IMR-90 (cell line): ENCODE results near the gene MAPKAP1. TPM values are rescaled to one million over a fixed set of nuclear protein-coding genes. Genes with fewer than 3 reads are reported as not detected.

Experiments used
- ATAC-seq: fragments of 200-7000 bp; cut with Tn5 transposase; 2 replicates; pipeline ENCODE4 v1.9.1; 2020; ENCODE audit warnings: low read depth, mild to moderate bottlenecking, moderate library complexity
- BruUV-seq: library from RNA; stranded (reverse); fragments of 400-500 nt; replicated peaks from 2 replicates; lab custom pipeline; 2021; lab: Mats Ljungman, UMichigan
- CTCF ChIA-PET: fragments of 300-600 bp; formaldehyde crosslinking; extraction: SDS; loops from one replicate; lab custom pipeline; 2021; ENCODE audit warnings: antibody characterized with exemption; lab: Yijun Ruan, JAX
- POLR2A ChIA-PET: fragments of 300-600 bp; sonication (Branson Sonifier 250); formaldehyde crosslinking; loops from one replicate; lab custom pipeline; 2022; ENCODE audit warnings: antibody characterized with exemption; ENCODE audit not compliant: unreplicated experiment; lab: Charles Lee
- DNase-seq: peaks from one replicate; pipeline ENCODE4 v3.0.0; 2013
- H2AFZ ChIP-seq: replicated peaks from 2 replicates; pipeline ENCODE3; 2013; ENCODE audit warnings: low read length, mild to moderate bottlenecking; ENCODE audit not compliant: poor library complexity
- H2AK5ac ChIP-seq: 2 replicates; pipeline ENCODE4 v1.6.1; 2013; ENCODE audit warnings: low read depth, low read length, inconsistent platforms
- H2AK9ac ChIP-seq: replicated peaks from 2 replicates; pipeline ENCODE3; 2013; ENCODE audit warnings: mild to moderate bottlenecking, low read depth, low read length, moderate library complexity; ENCODE audit not compliant: poor library complexity
- H2BK120ac ChIP-seq: 2 replicates; pipeline ENCODE4 v1.6.1; 2013; ENCODE audit warnings: low read depth, low read length, inconsistent platforms
- H2BK15ac ChIP-seq: 3 replicates; pipeline ENCODE4 v1.6.1; 2013; ENCODE audit warnings: low read depth, low read length, inconsistent platforms
- H2BK20ac ChIP-seq: 2 replicates; pipeline ENCODE4 v1.6.1; 2013; ENCODE audit warnings: low read depth, mild to moderate bottlenecking, inconsistent platforms, low read length, moderate library complexity
- H2BK5ac ChIP-seq: 2 replicates; pipeline ENCODE4 v1.6.1; 2013; ENCODE audit warnings: mild to moderate bottlenecking, low read depth, low read length, inconsistent platforms; ENCODE audit not compliant: poor library complexity, severe bottlenecking
- H3K14ac ChIP-seq: replicated peaks from 2 replicates; pipeline ENCODE4 v1.6.1; 2013; ENCODE audit warnings: low read depth, low read length, inconsistent platforms
- H3K18ac ChIP-seq: 2 replicates; pipeline ENCODE4 v1.6.1; 2013; ENCODE audit warnings: low read depth, low read length, control low read depth
- H3K23ac ChIP-seq: 2 replicates; pipeline ENCODE4 v1.6.1; 2013; ENCODE audit warnings: low read depth, low read length, inconsistent platforms
- H3K27ac ChIP-seq: 2 replicates; pipeline ENCODE4 v1.5.1; 2013; ENCODE audit warnings: mild to moderate bottlenecking, control low read depth, low read length; ENCODE audit not compliant: insufficient read depth
- H3K27me3 ChIP-seq: 2 replicates; pipeline ENCODE4 v1.6.1; 2013; ENCODE audit warnings: low read length; ENCODE audit not compliant: control insufficient read depth, insufficient read depth
- H3K36me3 ChIP-seq: 2 replicates; pipeline ENCODE4 v1.6.1; 2013; ENCODE audit warnings: low read length, mixed read lengths; ENCODE audit not compliant: control insufficient read depth, insufficient read depth
- H3K4ac ChIP-seq: 2 replicates; pipeline ENCODE4 v1.6.1; 2013; ENCODE audit warnings: low read depth, low read length, inconsistent platforms
- H3K4me1 ChIP-seq: 2 replicates; pipeline ENCODE4 v1.6.1; 2013; ENCODE audit warnings: low read length, mixed read lengths; ENCODE audit not compliant: control insufficient read depth, insufficient read depth
- H3K4me2 ChIP-seq: 2 replicates; pipeline ENCODE4 v1.6.1; 2013; ENCODE audit warnings: low read depth, mild to moderate bottlenecking, control low read depth, low read length, moderate library complexity
- H3K4me3 ChIP-seq: 2 replicates; pipeline ENCODE4 v1.5.1; 2013; ENCODE audit warnings: low read depth, mild to moderate bottlenecking, control low read depth, low read length, moderate library complexity; ENCODE audit not compliant: insufficient read depth
- H3K56ac ChIP-seq: 2 replicates; pipeline ENCODE4 v1.6.1; 2013; ENCODE audit warnings: low read length, inconsistent platforms; ENCODE audit not compliant: insufficient read depth; ENCODE audit errors: extremely low read depth
- H3K79me1 ChIP-seq, 2 experiments: 2 replicates each; pipeline ENCODE4 v1.6.1; 2013; ENCODE audit warnings: low read length in 2 of 2, inconsistent platforms in 1 of 2, low read depth in 1 of 2
- H3K9ac ChIP-seq: 2 replicates; pipeline ENCODE4 v1.6.1; 2013; ENCODE audit warnings: low read depth, low read length, control low read depth
- H3K9me1 ChIP-seq: 2 replicates; pipeline ENCODE4 v1.6.1; 2013; ENCODE audit warnings: low read length, inconsistent platforms; ENCODE audit not compliant: insufficient read depth
- H3K9me3 ChIP-seq: 2 replicates; pipeline ENCODE4 v1.6.1; 2013; ENCODE audit warnings: low read length; ENCODE audit not compliant: control insufficient read depth, insufficient read depth
- H4K20me1 ChIP-seq: 2 replicates; pipeline ENCODE4 v1.6.1; 2013; ENCODE audit warnings: low read length, inconsistent platforms; ENCODE audit not compliant: insufficient read depth
- H4K5ac ChIP-seq: 2 replicates; pipeline ENCODE4 v1.6.1; 2013; ENCODE audit warnings: mild to moderate bottlenecking, low read depth, low read length, control low read depth
- H4K8ac ChIP-seq, 2 experiments: 2 replicates each; pipeline ENCODE4 v1.6.1; 2013; ENCODE audit warnings: low read depth in 2 of 2, low read length in 2 of 2, control low read depth in 1 of 2, inconsistent platforms in 1 of 2
- H4K91ac ChIP-seq: 2 replicates; pipeline ENCODE4 v1.6.1; 2013; ENCODE audit warnings: low read depth, low read length, inconsistent platforms; ENCODE audit not compliant: insufficient read depth
- FOS ChIP-seq: fragments of 150-350 bp; IDR thresholded peaks from 2 replicates; pipeline ENCODE4 v1.6.1; 2016; ENCODE audit warnings: low read depth, low read length
- MAZ ChIP-seq: IDR thresholded peaks from 2 replicates; pipeline ENCODE4 v1.6.1; 2012; ENCODE audit warnings: low read depth, mild to moderate bottlenecking, low read length, improper control_type of control experiment, moderate library complexity, borderline replicate concordance
- MXI1 ChIP-seq: IDR thresholded peaks from 2 replicates; pipeline ENCODE4 v1.6.1; 2012; ENCODE audit warnings: low read depth, mild to moderate bottlenecking, low read length, moderate library complexity, borderline replicate concordance
- NFE2L2 ChIP-seq: fragments of 150-350 bp; IDR thresholded peaks from 2 replicates; pipeline ENCODE4 v1.6.1; 2016; ENCODE audit warnings: low read depth, mild to moderate bottlenecking, low read length
- POLR2A ChIP-seq: IDR thresholded peaks from 2 replicates; pipeline ENCODE4 v1.6.1; 2012; ENCODE audit warnings: mild to moderate bottlenecking, low read depth, low read length
- RAD21 ChIP-seq: IDR thresholded peaks from 2 replicates; pipeline ENCODE4 v1.6.1; 2012; ENCODE audit warnings: low read length, improper control_type of control experiment
- WGBS, 2 experiments: methylation state at CpG; one replicate each; pipeline versions ENCODE4 v1.1.5 to v1.1.7; 2013; ENCODE audit warnings: missing lambda C conversion rate in 2 of 2; ENCODE audit not compliant: insufficient read length in 1 of 2; ENCODE audit errors: extremely low coverage in 2 of 2; 5-methylcytosine and 5-hydroxymethylcytosine counted together
- dilution Hi-C: fragments of 300-500 bp; cut with HindIII; formaldehyde crosslinking; loops from one replicate; pipeline ENCODE4 v1.14.3; 2018; ENCODE audit warnings: low sequenced_read_pairs; ENCODE audit not compliant: unreplicated experiment
- in situ Hi-C: fragments of 300-500 bp; cut with MboI; formaldehyde crosslinking; loops from 3 replicates; pipeline ENCODE4 v1.14.3; 2019; ENCODE audit warnings: low sequenced_read_pairs, inconsistent platforms, mixed read lengths
- intact Hi-C: fragments of 100-400 bp; cut with micrococcal nuclease; formaldehyde crosslinking; loops from 2 replicates; pipeline ENCODE4 v1.10.0; 2022
- polyA plus RNA-seq, 3 experiments: library from polyadenylated mRNA; depleted of rRNA; stranded (reverse); fragments of >200 nt; gene quantifications; 2 replicates each; pipeline ENCODE4 v1.2.3, GENCODE V29; 2012; ENCODE audit warnings: low replicate concordance in 1 of 3
- total RNA-seq: library from RNA; depleted of rRNA; stranded (reverse); fragments of >200 nt; gene quantifications from 2 replicates; pipeline ENCODE4 v1.2.3, GENCODE V29; 2012
- TF ChIP-seq, protein P1 (sequence below): fragments of 150-350 bp; IDR thresholded peaks from 2 replicates; pipeline ENCODE4 v1.6.1; 2017; ENCODE audit warnings: mild to moderate bottlenecking, antibody characterized with exemption, low read length, low read depth

The MAPKAP1 gene
- total and polyA plus RNA-seq, 2 of the 4 experiments (the other 2 are of a cell fraction): 87.2 to 158 TPM

GRCh38 chr9:125423964-125424363 is 283.0 kb downstream of the MAPKAP1 start (continued):
- no peak for TF ChIP-seq FOS
- no peak for TF ChIP-seq MXI1
- no peak for TF ChIP-seq MAZ

- Histone ChIP-seq H2AFZ (no peak overlapping the region), H4K91ac (no peak overlapping the region), H3K27ac (no peak overlapping the region), H3K9ac (no peak overlapping the region), H2BK20ac (no peak overlapping the region), H3K27me3 (no peaks in the 10 kb centered on the region; the same call in 1 of the 2 replicates), H3K79me1 (no peaks in the 10 kb centered on the region), H4K5ac (no peak overlapping the region), H3K4ac (no peak overlapping the region), H3K9me1 (no peaks in the 10 kb centered on the region), H3K4me3 (no peak overlapping the region), H4K8ac (no peak overlapping the region), H3K4me2 (no peak overlapping the region), H3K56ac (no peak overlapping the region), H2BK120ac (no peak overlapping the region), H3K36me3 (no peaks in the 10 kb centered on the region), H3K23ac (no peak overlapping the region), H3K9me3 (no peaks in the 10 kb centered on the region), H4K20me1 (no peaks in the 10 kb centered on the region), H2AK5ac (no peak overlapping the region), H2BK5ac (no peak overlapping the region), H2AK9ac (no peak overlapping the region), H3K18ac (no peak overlapping the region), H3K4me1 (no peaks in the 10 kb centered on the region), H2BK15ac (no peak overlapping the region), H3K14ac (no peak overlapping the region)
- 93% methylated on average over 9 of the region's 10 CpGs; no CpG with 5 or more reads in 1 of the 2 experiments for WGBS, 2 experiments
- dilution Hi-C loops (no loop called here), in situ Hi-C loops (loop anchor here (25.0 kb wide), 1 partner anchor 1064 kb away; no protein-coding TSS in a partner anchor), intact Hi-C loops (no loop called here)
- ATAC-seq: no peak
- ChIA-PET POLR2A (no interaction called here), CTCF (no interaction called here)
- TF ChIP-seq POLR2A (no peak), NFE2L2 (no peak), RAD21 (no peak)
- TF ChIP-seq, protein P1, sequence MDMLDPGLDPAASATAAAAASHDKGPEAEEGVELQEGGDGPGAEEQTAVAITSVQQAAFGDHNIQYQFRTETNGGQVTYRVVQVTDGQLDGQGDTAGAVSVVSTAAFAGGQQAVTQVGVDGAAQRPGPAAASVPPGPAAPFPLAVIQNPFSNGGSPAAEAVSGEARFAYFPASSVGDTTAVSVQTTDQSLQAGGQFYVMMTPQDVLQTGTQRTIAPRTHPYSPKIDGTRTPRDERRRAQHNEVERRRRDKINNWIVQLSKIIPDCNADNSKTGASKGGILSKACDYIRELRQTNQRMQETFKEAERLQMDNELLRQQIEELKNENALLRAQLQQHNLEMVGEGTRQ: no peak
- no TSS peak for BruUV-seq
- DNase-seq: no peak
These were observed 284.2 kb downstream of the MAPKAP1 start for GRCh38 chr9:125422853-125423252.
